SK-N-SH (cell line): ENCODE data around the gene TM7SF2. TPM values are rescaled to one million over a fixed set of nuclear protein-coding genes. Genes with fewer than 3 reads are reported as not detected.

Source experiments
- CTCF ChIA-PET: fragments of 300-600, 350-600 bp; formaldehyde crosslinking; extraction: SDS; loops from one replicate; lab custom pipeline; 2021; lab: Yijun Ruan, JAX
- POLR2A ChIA-PET: fragments of 350-600 bp; sonication (Branson Sonifier 250); formaldehyde crosslinking; extraction: SDS; loops from one replicate; lab custom pipeline; 2020; ENCODE audit warnings: antibody characterized with exemption, inconsistent platforms; lab: Yijun Ruan, JAX
- DNase-seq: peaks from one replicate; pipeline ENCODE4 v3.0.0; 2012
- H2AFZ ChIP-seq: fragments of 200-600 bp; sonication (generic); 2 replicates; pipeline ENCODE4 v1.8.1; 2016; ENCODE audit warnings: antibody characterized with exemption, mild to moderate bottlenecking, low read depth
- H3F3A ChIP-seq: fragments of 200-600 bp; sonication (generic); replicated peaks from 2 replicates; pipeline ENCODE3; 2016; ENCODE audit warnings: antibody characterized with exemption, mild to moderate bottlenecking; ENCODE audit not compliant: insufficient read depth
- H3K27ac ChIP-seq, 2 experiments: fragments of 200-500 bp in 1 of 2; fragments of 200-600 bp in 1 of 2; sonication (Bioruptor generic) in 1 of 2; sonication (generic), shearing (Covaris generic) in 1 of 2; 2 replicates each; pipeline versions ENCODE4 v1.5.1 to v1.6.1; 2014 to 2016; ENCODE audit warnings: low read depth in 2 of 2, inconsistent platforms in 1 of 2, low read length in 1 of 2, mild to moderate bottlenecking in 1 of 2, mixed read lengths in 1 of 2
- H3K27me3 ChIP-seq: fragments of 200-600 bp; sonication (generic), shearing (Covaris generic); 2 replicates; pipeline ENCODE4 v1.6.1; 2016; ENCODE audit warnings: mixed run types; ENCODE audit not compliant: insufficient read depth
- H3K36me3 ChIP-seq, 2 experiments: fragments of 200-500 bp in 1 of 2; fragments of 200-600 bp in 1 of 2; sonication (Bioruptor generic) in 1 of 2; sonication (generic) in 1 of 2; replicated peaks in 1 of 2; 2 replicates each; pipeline versions ENCODE3 to v1.5.1; 2014 to 2016; ENCODE audit warnings: low read length in 1 of 2, mild to moderate bottlenecking in 1 of 2; ENCODE audit not compliant: insufficient read depth in 2 of 2, control insufficient read depth in 1 of 2
- H3K4me1 ChIP-seq, 2 experiments: fragments of 200-500 bp in 1 of 2; fragments of 200-600 bp in 1 of 2; sonication (Bioruptor generic) in 1 of 2; sonication (generic), shearing (Covaris generic) in 1 of 2; 2 replicates each; pipeline versions ENCODE4 v1.5.1 to v1.6.1; 2014 to 2016; ENCODE audit warnings: low read depth in 1 of 2, low read length in 1 of 2, mixed run types in 1 of 2; ENCODE audit not compliant: insufficient read depth in 2 of 2, control insufficient read depth in 1 of 2
- H3K4me2 ChIP-seq: fragments of 200-600 bp; sonication (generic), shearing (Covaris generic); 2 replicates; pipeline ENCODE4 v1.6.1; 2017; ENCODE audit warnings: mixed run types
- H3K4me3 ChIP-seq, 2 experiments: fragments of 200-500 bp in 1 of 2; fragments of 200-600 bp in 1 of 2; sonication (Bioruptor generic) in 1 of 2; sonication (generic), shearing (Covaris generic) in 1 of 2; 2 replicates each; pipeline versions ENCODE4 v1.5.1 to v1.8.1; 2014 to 2016; ENCODE audit warnings: low read depth in 2 of 2, inconsistent platforms in 1 of 2, low read length in 1 of 2, mild to moderate bottlenecking in 1 of 2, mixed read lengths in 1 of 2, moderate library complexity in 1 of 2
- H3K79me2 ChIP-seq: fragments of 200-600 bp; sonication (generic); 2 replicates; pipeline ENCODE4 v1.8.1; 2017; ENCODE audit warnings: mild to moderate bottlenecking; ENCODE audit not compliant: insufficient read depth
- H3K9ac ChIP-seq: fragments of 200-600 bp; sonication (generic); 2 replicates; pipeline ENCODE4 v1.6.1; 2017; ENCODE audit warnings: mixed run types
- H3K9me2 ChIP-seq: fragments of 200-600 bp; sonication (generic); 2 replicates; pipeline ENCODE4 v1.6.1; 2017; ENCODE audit warnings: mixed run types
- H3K9me3 ChIP-seq: fragments of 200-600 bp; sonication (generic); 2 replicates; pipeline ENCODE4 v1.6.1; 2017; ENCODE audit warnings: mixed run types, mild to moderate bottlenecking, moderate library complexity
- H4K20me1 ChIP-seq: fragments of 200-600 bp; sonication (generic); 2 replicates; pipeline ENCODE4 v1.6.1; 2017; ENCODE audit warnings: mild to moderate bottlenecking, mixed run types; ENCODE audit not compliant: insufficient read depth
- CTCF ChIP-seq: fragments of 200-600 bp; sonication (generic); IDR thresholded peaks from 2 replicates; pipeline ENCODE4 v1.6.1; 2017; ENCODE audit warnings: antibody characterized with exemption, mild to moderate bottlenecking, moderate library complexity
- ELF1 ChIP-seq: IDR thresholded peaks from 2 replicates; pipeline ENCODE4 v1.4.0; 2012
- EP300 ChIP-seq, 2 experiments: IDR thresholded peaks; 2 replicates each; pipeline versions ENCODE4 v1.4.0 to v1.6.1; 2012; ENCODE audit warnings: borderline replicate concordance in 1 of 2, low read depth in 1 of 2, low read length in 1 of 2
- EZH2phosphoT487 ChIP-seq: fragments of 200-600 bp; sonication (generic); IDR thresholded peaks from 2 replicates; pipeline ENCODE4 v1.6.1; 2017; ENCODE audit warnings: low read depth, mixed run types, mild to moderate bottlenecking, antibody characterized with exemption, moderate library complexity, borderline replicate concordance
- FOSL2 ChIP-seq: IDR thresholded peaks from 2 replicates; pipeline ENCODE4 v1.4.0; 2012; ENCODE audit warnings: low read depth, mild to moderate bottlenecking, moderate library complexity, borderline replicate concordance
- FOXM1 ChIP-seq: IDR thresholded peaks from 2 replicates; pipeline ENCODE4 v1.4.0; 2012; ENCODE audit warnings: low read depth, mild to moderate bottlenecking
- IRF3 ChIP-seq: fragments of 150-350 bp; IDR thresholded peaks from 2 replicates; pipeline ENCODE4 v1.6.1; 2016; ENCODE audit warnings: mild to moderate bottlenecking, low read depth, low read length
- JUND ChIP-seq: IDR thresholded peaks from 2 replicates; pipeline ENCODE4 v1.4.0; 2012
- MEF2A ChIP-seq: IDR thresholded peaks from 2 replicates; pipeline ENCODE4 v1.4.0; 2012; ENCODE audit warnings: low read depth, borderline replicate concordance
- NFIC ChIP-seq: IDR thresholded peaks from 2 replicates; pipeline ENCODE4 v1.4.0; 2012; ENCODE audit warnings: borderline replicate concordance
- PBX3 ChIP-seq: IDR thresholded peaks from 2 replicates; pipeline ENCODE4; 2012
- POLR2AphosphoS5 ChIP-seq: IDR thresholded peaks from 2 replicates; pipeline ENCODE4 v1.6.1; 2012; ENCODE audit warnings: low read depth, low read length
- RAD21 ChIP-seq: IDR thresholded peaks from 2 replicates; pipeline ENCODE4 v1.6.1; 2012; ENCODE audit warnings: mild to moderate bottlenecking, low read length
- REST ChIP-seq: IDR thresholded peaks from 2 replicates; pipeline ENCODE4 v1.6.1; 2012; ENCODE audit warnings: mild to moderate bottlenecking, low read depth, low read length, moderate library complexity
- RFX5 ChIP-seq: IDR thresholded peaks from 2 replicates; pipeline ENCODE4 v1.6.1; 2012; ENCODE audit warnings: mild to moderate bottlenecking, improper control_type of control experiment, low read length
- SIN3A ChIP-seq: IDR thresholded peaks from 2 replicates; pipeline ENCODE4 v1.6.1; 2012; ENCODE audit warnings: low read depth, mild to moderate bottlenecking, low read length, moderate library complexity, borderline replicate concordance
- SMC3 ChIP-seq: IDR thresholded peaks from 2 replicates; pipeline ENCODE4 v1.6.1; 2012; ENCODE audit warnings: low read depth, low read length, improper control_type of control experiment
- TAF1 ChIP-seq: IDR thresholded peaks from 2 replicates; pipeline ENCODE4 v1.6.1; 2012; ENCODE audit warnings: low read depth, mild to moderate bottlenecking, low read length, moderate library complexity, borderline replicate concordance
- TEAD4 ChIP-seq: IDR thresholded peaks from 2 replicates; pipeline ENCODE4 v1.4.0; 2012; ENCODE audit warnings: mild to moderate bottlenecking, borderline replicate concordance; ENCODE audit not compliant: insufficient read depth
- USF1 ChIP-seq: IDR thresholded peaks from 2 replicates; pipeline ENCODE4 v1.4.0; 2012; ENCODE audit warnings: low read depth, borderline replicate concordance
- WGBS: methylation state at CpG from one replicate; pipeline ENCODE4 v1.1.6; 2017; ENCODE audit warnings: low lambda C conversion rate; 5-methylcytosine and 5-hydroxymethylcytosine counted together
- polyA plus RNA-seq, 3 experiments: library from polyadenylated mRNA; depleted of rRNA; stranded (reverse); fragments of >200 nt; gene quantifications; 2 replicates each; pipeline ENCODE4 v1.2.3, GENCODE V29; 2012

The TM7SF2 gene
- polyA plus RNA-seq, 1 of the 3 experiments (the other 2 are of a cell fraction), result 87.8 TPM

GRCh38 chr11:65119670-65119995, 8.0 kb downstream of the TM7SF2 start (continued):
- TF ChIP-seq USF1 (no peak), TAF1 (no peak), TEAD4 (no peak), NFIC (no peak)

- Histone ChIP-seq H3K4me2 (peak overlapping the region; percentile 93), H3K4me3 (peak overlapping the region; percentile 89 to 91), H3K4me1 (peaks cover 18 to 21% of the 10 kb centered on the region in 2 experiments; a peak in 3 of 4 replicates), H4K20me1 (no peaks in the 10 kb centered on the region), H3K9me2 (no peaks in the 10 kb centered on the region), H3K9me3 (no peaks in the 10 kb centered on the region), H3F3A (peaks cover 29% of the 10 kb centered on the region), H3K79me2 (peaks cover 68% of the 10 kb centered on the region), H3K27ac (no peak overlapping the region; a peak in 2 of 4 replicates)
- no peak for DNase-seq
- 63% methylated on average over 3 of the region's 3 CpGs for WGBS
- POLR2A ChIA-PET, result no interaction called here
- CTCF ChIA-PET, result interaction anchor here (1.3 to 3.3 kb wide), 5 partner anchors 9 to 107 kb away, joined by 4 to 47 read pairs (median 9); partner anchors contain the start of genes ARL2, CAPN1, SYVN1 and TM7SF2
- TF ChIP-seq FOXM1 (no peak), SIN3A (no peak), IRF3 (no peak), CTCF (no peak), PBX3 (no peak), ELF1 (no peak), TEAD4 (no peak), JUND (no peak), USF1 (no peak), EP300 (IDR thresholded peaks at IDR 0.05; ENCODE audit: borderline replicate concordance in 1 of 2, low read depth in 1 of 2, low read length in 1 of 2) (no peak), POLR2AphosphoS5 (no peak), SMC3 (no peak), FOSL2 (no peak), RAD21 (no peak), MEF2A (no peak), RFX5 (no peak), REST (no peak), TAF1 (no peak), NFIC (no peak), EZH2phosphoT487 (no peak)
- TF ChIP-seq, all 33 proteins: peak for 0
- H3K27me3 ChIP-seq, result no peaks in the 10 kb centered on the region
- peaks cover 37 to 40% of the 10 kb centered on the region in 2 experiments for H3K36me3 ChIP-seq
- peak overlapping the region; percentile 89; the same call in 1 of the 2 replicates for H3K9ac ChIP-seq
- no peak overlapping the region for H2AFZ ChIP-seq
Observed at GRCh38 chr11:65120831-65121230, 9.2 kb downstream of the TM7SF2 start.
